ENCODE measurements around the gene KIF1B. TPM values are rescaled to one million over a fixed set of nuclear protein-coding genes. Genes with fewer than 3 reads are reported as not detected.
A peak's percentile ranks its signal among the peaks of the same experiment; 100 is the strongest.

The KIF1B gene
- polyA plus RNA-seq, 1 of the 3 experiments (the other 2 are of a cell fraction) = 6.8 TPM

DNA sequence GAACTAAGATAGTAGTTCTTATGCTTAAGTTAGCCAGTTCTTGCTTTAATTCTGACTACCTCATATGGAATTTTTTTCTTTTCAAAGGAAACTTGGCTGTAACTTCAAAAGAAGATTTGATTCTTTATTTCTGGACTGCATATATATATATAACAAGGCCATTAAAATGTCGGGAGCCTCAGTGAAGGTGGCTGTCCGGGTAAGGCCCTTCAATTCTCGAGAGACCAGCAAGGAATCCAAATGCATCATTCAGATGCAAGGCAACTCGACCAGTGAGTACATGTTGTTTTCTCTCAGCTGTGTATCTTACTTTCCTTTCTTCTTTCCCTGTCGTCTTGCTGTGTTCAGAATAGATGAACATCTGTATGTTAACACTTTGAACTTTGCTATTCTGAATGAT, 21.8 kb downstream of the KIF1B start:
- ChIA-PET CTCF (no interaction called here), POLR2A (no interaction called here)
- peaks cover 0 to 11% of the 10 kb centered on the region in 2 experiments for H3K36me3 ChIP-seq (replicated peaks in 1 of 2; ENCODE audit: control insufficient read depth in 1 of 2, insufficient read depth in 2 of 2, low read length in 1 of 2)
- H3K27ac ChIP-seq (ENCODE audit: low read depth in 2 of 2, low read length in 1 of 2) = peak overlapping the region in 1 of 2 experiments; percentile 10; a peak in 1 of 4 replicates
- H3K27me3 ChIP-seq (ENCODE audit: insufficient read depth) = no peaks in the 10 kb centered on the region
- no peaks in the 10 kb centered on the region for H3K9me3 ChIP-seq
- no peak overlapping the region for H2AFZ ChIP-seq (ENCODE audit: low read depth)
- TF ChIP-seq SIN3A (IDR thresholded peaks at IDR 0.05; ENCODE audit: borderline replicate concordance, low read depth, low read length) (no peak), ELF1 (IDR thresholded peaks at IDR 0.05) (no peak), MAX (IDR thresholded peaks at IDR 0.05; ENCODE audit: low read depth) (no peak), PBX3 (IDR thresholded peaks at IDR 0.05) (no peak), USF1 (IDR thresholded peaks at IDR 0.05; ENCODE audit: borderline replicate concordance, low read depth) (no peak), SMC3 (IDR thresholded peaks at IDR 0.05; ENCODE audit: low read depth, low read length) (no peak), NRF1 (IDR thresholded peaks at IDR 0.05; ENCODE audit: low read depth, low read length) (no peak), FOXM1 (IDR thresholded peaks at IDR 0.05; ENCODE audit: low read depth) (no peak), MXI1 (IDR thresholded peaks at IDR 0.05; ENCODE audit: low read depth, low read length) (no peak), MEF2A (IDR thresholded peaks at IDR 0.05; ENCODE audit: borderline replicate concordance, low read depth) (no peak), CHD2 (IDR thresholded peaks at IDR 0.05; ENCODE audit: low read length, partially characterized antibody) (no peak), TCF12 (IDR thresholded peaks at IDR 0.05) (no peak), FOXJ3 (CRISPR knock-in tag; IDR thresholded peaks at IDR 0.05) (no peak), EP300 (IDR thresholded peaks at IDR 0.05; ENCODE audit: borderline replicate concordance in 1 of 2, low read depth in 1 of 2, low read length in 1 of 2) (no peak), ZBTB33 (IDR thresholded peaks at IDR 0.05; ENCODE audit: borderline replicate concordance, low read depth) (no peak), GABPA (IDR thresholded peaks at IDR 0.05; ENCODE audit: low read depth) (no peak)
- TF ChIP-seq, protein P1, sequence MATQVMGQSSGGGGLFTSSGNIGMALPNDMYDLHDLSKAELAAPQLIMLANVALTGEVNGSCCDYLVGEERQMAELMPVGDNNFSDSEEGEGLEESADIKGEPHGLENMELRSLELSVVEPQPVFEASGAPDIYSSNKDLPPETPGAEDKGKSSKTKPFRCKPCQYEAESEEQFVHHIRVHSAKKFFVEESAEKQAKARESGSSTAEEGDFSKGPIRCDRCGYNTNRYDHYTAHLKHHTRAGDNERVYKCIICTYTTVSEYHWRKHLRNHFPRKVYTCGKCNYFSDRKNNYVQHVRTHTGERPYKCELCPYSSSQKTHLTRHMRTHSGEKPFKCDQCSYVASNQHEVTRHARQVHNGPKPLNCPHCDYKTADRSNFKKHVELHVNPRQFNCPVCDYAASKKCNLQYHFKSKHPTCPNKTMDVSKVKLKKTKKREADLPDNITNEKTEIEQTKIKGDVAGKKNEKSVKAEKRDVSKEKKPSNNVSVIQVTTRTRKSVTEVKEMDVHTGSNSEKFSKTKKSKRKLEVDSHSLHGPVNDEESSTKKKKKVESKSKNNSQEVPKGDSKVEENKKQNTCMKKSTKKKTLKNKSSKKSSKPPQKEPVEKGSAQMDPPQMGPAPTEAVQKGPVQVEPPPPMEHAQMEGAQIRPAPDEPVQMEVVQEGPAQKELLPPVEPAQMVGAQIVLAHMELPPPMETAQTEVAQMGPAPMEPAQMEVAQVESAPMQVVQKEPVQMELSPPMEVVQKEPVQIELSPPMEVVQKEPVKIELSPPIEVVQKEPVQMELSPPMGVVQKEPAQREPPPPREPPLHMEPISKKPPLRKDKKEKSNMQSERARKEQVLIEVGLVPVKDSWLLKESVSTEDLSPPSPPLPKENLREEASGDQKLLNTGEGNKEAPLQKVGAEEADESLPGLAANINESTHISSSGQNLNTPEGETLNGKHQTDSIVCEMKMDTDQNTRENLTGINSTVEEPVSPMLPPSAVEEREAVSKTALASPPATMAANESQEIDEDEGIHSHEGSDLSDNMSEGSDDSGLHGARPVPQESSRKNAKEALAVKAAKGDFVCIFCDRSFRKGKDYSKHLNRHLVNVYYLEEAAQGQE (IDR thresholded peaks at IDR 0.05; ENCODE audit: low read depth, low read length) = no peak
- peaks cover 99% of the 10 kb centered on the region for H3K79me2 ChIP-seq (ENCODE audit: insufficient read depth)
- no peak overlapping the region for H3K9ac ChIP-seq
- peaks cover 60% of the 10 kb centered on the region for H4K20me1 ChIP-seq (ENCODE audit: insufficient read depth)
- DNase-seq = no peak
- 87% methylated on average over 5 of the region's 5 CpGs for WGBS (ENCODE audit: low lambda C conversion rate)
- no peak overlapping the region for H3K4me3 ChIP-seq (ENCODE audit: low read depth in 2 of 2, low read length in 1 of 2)
- no peaks in the 10 kb centered on the region for H3K9me2 ChIP-seq
- H3F3A ChIP-seq (replicated peaks; ENCODE audit: insufficient read depth) = peaks cover 22% of the 10 kb centered on the region
- H3K4me2 ChIP-seq = no peak overlapping the region
- peaks cover 0 to 16% of the 10 kb centered on the region in 2 experiments; a peak in 2 of 4 replicates for H3K4me1 ChIP-seq (ENCODE audit: control insufficient read depth in 1 of 2, insufficient read depth in 2 of 2, low read depth in 1 of 2, low read length in 1 of 2)

Measured in SK-N-SH (cell line).